Sigmoid colon (tissue), 7 donors: ENCODE data around the gene NDST1. TPM values are rescaled to one million over a fixed set of nuclear protein-coding genes. Genes with fewer than 3 reads are reported as not detected.

Source experiments
- DNase-seq: peaks from one replicate; pipeline ENCODE4 v3.0.0-alpha.2; 2019
- H3K27ac ChIP-seq, 4 donors: fragments of 200-600 bp; sonication (generic); one replicate each; pipeline ENCODE4 v1.5.1; 2016 to 2019; ENCODE audit warnings: mild to moderate bottlenecking in 1 of 4
- H3K27me3 ChIP-seq, 3 donors: fragments of 200-600 bp; sonication (generic); one replicate each; pipeline ENCODE4 v1.5.1; 2019; ENCODE audit warnings: mild to moderate bottlenecking in 1 of 3
- H3K36me3 ChIP-seq, 4 donors: fragments of 200-600 bp; sonication (generic); one replicate each; pipeline ENCODE4 v1.5.1; 2016 to 2019
- H3K4me1 ChIP-seq, 4 donors: fragments of 200-600 bp; sonication (generic); one replicate each; pipeline ENCODE4 v1.5.1; 2017 to 2019
- H3K4me3 ChIP-seq, 4 donors: fragments of 200-600 bp; sonication (generic); one replicate each; pipeline ENCODE4 v1.5.1; 2017 to 2019; ENCODE audit warnings: mild to moderate bottlenecking in 2 of 4, moderate library complexity in 1 of 4
- H3K9me3 ChIP-seq, 4 donors: fragments of 200-600 bp in 3 of 4; sonication (generic) in 3 of 4; one replicate each; pipeline versions ENCODE4 v1.5.1 to v1.6.1; 2013 to 2019
- EP300 ChIP-seq, 4 donors: sonication (generic); formaldehyde crosslinking; IDR thresholded peaks; one replicate each; pipeline ENCODE4 v1.6.1; 2017; ENCODE audit warnings: antibody characterized with exemption in 4 of 4
- POLR2A ChIP-seq, 2 donors: fragments of 450-650 bp; IDR thresholded peaks; one replicate each; pipeline ENCODE4 v1.6.1; 2016; ENCODE audit warnings: antibody characterized with exemption in 2 of 2, mild to moderate bottlenecking in 2 of 2, moderate library complexity in 2 of 2
- POLR2AphosphoS5 ChIP-seq, 4 donors: sonication (generic); formaldehyde crosslinking; IDR thresholded peaks; one replicate each; pipeline ENCODE4 v1.6.1; 2017; ENCODE audit warnings: antibody characterized with exemption in 4 of 4
- WGBS, 2 donors: extraction: QIAGEN DNeasy Blood & Tissue Kit; methylation state at CpG; one replicate each; pipeline ENCODE4 v1.1.7; 2013; 5-methylcytosine and 5-hydroxymethylcytosine counted together
- intact Hi-C: fragments of 100-400 bp; cut with DNase I; formaldehyde crosslinking; loops from one replicate; pipeline ENCODE4 v1.15.1; 2023
- polyA plus RNA-seq, 3 donors: library from polyadenylated mRNA; stranded (reverse); fragments of 200-250 nt; gene quantifications; one replicate each; pipeline ENCODE4 v1.2.3, GENCODE V29; 2013
- total RNA-seq, 4 donors: library from RNA; depleted of rRNA; stranded (reverse); fragments of >200 nt; gene quantifications; one replicate each; pipeline ENCODE4 v1.1.0, GENCODE V29; 2016
- TF ChIP-seq, protein P1 (sequence below), 4 experiments: fragments of 450-650 bp in 3 of 4; fragments of 200-600 bp in 1 of 4; IDR thresholded peaks; one replicate each; pipeline ENCODE4 v1.5.1; 2016 to 2019; ENCODE audit warnings: antibody characterized with exemption in 4 of 4, mild to moderate bottlenecking in 3 of 4, moderate library complexity in 2 of 4
- donor health status: healthy with polysubstance abuse.
- donor health status: Bipolar disorder and iron deficiency.
- donor health status: healthy.

The NDST1 gene
- total and polyA plus RNA-seq, 7 donors, result 5.4 to 74.8 (median 39.4) TPM

DNA sequence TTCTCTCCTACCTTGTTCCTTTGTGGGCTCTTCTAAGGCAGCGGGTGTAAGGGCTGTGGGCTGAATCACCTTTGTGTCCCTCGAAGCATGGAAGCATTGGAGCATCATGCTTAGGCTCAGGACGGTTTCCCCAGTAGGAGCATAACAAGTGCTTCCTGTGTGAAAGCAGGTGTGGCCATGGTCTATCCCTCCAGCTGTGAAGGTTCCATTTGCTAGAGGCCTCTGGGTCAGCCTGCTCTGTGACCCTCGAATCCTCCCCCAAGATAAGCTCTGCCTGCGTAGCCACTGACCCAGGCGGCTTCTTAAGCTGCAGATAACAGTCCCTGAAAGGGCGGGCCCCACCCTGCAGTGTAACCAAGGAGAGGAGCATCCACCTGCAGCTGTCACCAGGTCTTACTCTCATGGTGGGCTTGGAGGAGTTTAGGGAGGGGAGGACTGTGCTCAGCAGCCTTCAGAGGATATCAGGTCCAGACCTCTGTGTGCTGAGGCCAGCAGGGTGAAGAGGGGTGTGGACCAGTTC is 8.4 kb upstream of the NDST1 start:
- H3K36me3 ChIP-seq, result no peaks in the 10 kb centered on the region
- TF ChIP-seq, protein P1, sequence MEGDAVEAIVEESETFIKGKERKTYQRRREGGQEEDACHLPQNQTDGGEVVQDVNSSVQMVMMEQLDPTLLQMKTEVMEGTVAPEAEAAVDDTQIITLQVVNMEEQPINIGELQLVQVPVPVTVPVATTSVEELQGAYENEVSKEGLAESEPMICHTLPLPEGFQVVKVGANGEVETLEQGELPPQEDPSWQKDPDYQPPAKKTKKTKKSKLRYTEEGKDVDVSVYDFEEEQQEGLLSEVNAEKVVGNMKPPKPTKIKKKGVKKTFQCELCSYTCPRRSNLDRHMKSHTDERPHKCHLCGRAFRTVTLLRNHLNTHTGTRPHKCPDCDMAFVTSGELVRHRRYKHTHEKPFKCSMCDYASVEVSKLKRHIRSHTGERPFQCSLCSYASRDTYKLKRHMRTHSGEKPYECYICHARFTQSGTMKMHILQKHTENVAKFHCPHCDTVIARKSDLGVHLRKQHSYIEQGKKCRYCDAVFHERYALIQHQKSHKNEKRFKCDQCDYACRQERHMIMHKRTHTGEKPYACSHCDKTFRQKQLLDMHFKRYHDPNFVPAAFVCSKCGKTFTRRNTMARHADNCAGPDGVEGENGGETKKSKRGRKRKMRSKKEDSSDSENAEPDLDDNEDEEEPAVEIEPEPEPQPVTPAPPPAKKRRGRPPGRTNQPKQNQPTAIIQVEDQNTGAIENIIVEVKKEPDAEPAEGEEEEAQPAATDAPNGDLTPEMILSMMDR (IDR thresholded peaks at IDR 0.05), result no peak
- no peak for TF ChIP-seq EP300 (IDR thresholded peaks at IDR 0.05)
- TF ChIP-seq POLR2A (IDR thresholded peaks at IDR 0.05), result no peak
- TF ChIP-seq POLR2AphosphoS5 (IDR thresholded peaks at IDR 0.05), result no peak
- H3K9me3 ChIP-seq, result no peaks in the 10 kb centered on the region
- H3K4me3 ChIP-seq, result no peak overlapping the region
- H3K27me3 ChIP-seq, result no peaks in the 10 kb centered on the region
- peaks cover 0 to 87% (median 82%) of the 10 kb centered on the region in 4 donors for H3K4me1 ChIP-seq
- WGBS, 2 donors, result 65 to 77% methylated on average over 7 of the region's 7 CpGs
- H3K27ac ChIP-seq, result peak overlapping the region in 2 of 4 donors; percentile 66 to 77
- no peak for DNase-seq
- intact Hi-C loops, result no loop called here

DNA sequence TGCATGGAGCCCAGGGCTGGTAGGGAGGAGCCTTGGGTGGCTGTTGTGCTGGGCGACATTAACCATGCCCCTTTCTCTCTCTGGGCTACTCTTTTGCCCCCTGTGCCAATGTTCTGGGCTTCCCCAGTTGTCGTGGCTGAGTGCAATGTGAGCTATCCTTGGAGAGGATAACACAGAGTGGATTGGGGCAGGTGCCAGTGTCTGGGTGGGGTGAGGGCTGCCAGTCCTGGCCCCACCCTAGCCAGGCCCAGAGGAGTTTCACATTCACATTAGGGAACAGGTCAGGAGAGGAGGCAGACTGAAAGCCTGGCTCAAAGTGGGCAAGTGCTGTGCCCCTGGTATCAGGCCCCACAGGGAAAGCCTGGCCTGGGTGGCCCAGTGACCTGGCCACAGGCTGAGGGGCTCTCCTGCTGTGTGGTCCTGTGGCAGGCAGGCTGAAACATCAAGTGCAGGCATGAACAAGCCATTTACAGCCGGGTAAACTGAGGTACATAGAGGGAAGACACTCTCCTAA is 7.5 kb upstream of the NDST1 start:
- Histone ChIP-seq H3K27ac (peak overlapping the region; percentile 32 to 58 (median 42)), H3K9me3 (no peaks in the 10 kb centered on the region), H3K4me3 (no peak overlapping the region), H3K36me3 (no peaks in the 10 kb centered on the region), H3K27me3 (no peaks in the 10 kb centered on the region), H3K4me1 (peaks cover 0 to 96% (median 90%) of the 10 kb centered on the region in 4 donors)
- intact Hi-C loops, result no loop called here
- 34 to 62% methylated on average over 3 of the region's 3 CpGs for WGBS, 2 donors
- DNase-seq, result no peak
- TF ChIP-seq POLR2AphosphoS5 (IDR thresholded peaks at IDR 0.05) (no peak), POLR2A (IDR thresholded peaks at IDR 0.05) (no peak), EP300 (IDR thresholded peaks at IDR 0.05) (no peak)
- TF ChIP-seq, protein P1 (IDR thresholded peaks at IDR 0.05), result no peak

DNA sequence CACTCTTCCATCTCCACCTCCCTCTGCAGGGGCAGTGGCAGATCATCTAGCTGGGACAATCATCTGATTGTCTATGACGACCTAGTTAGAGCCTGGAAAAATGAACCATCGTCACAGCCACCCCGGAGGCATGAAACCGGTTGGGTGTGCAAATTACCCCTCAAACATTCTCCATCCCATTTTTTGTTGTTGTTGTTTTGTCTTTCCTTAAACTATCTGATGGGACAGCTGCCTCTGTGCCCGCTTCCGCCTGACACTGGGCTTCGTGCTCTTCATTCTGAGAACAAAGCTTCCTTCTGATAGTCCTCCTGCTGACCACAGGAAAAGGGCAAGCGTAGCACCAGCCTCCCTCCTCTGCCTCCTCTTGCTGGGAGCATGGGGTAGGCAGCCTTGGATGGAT is 7.0 kb upstream of the NDST1 start:
- Histone ChIP-seq H3K36me3 (no peaks in the 10 kb centered on the region), H3K4me3 (no peak overlapping the region), H3K4me1 (peaks cover 0 to 97% (median 94%) of the 10 kb centered on the region in 4 donors), H3K9me3 (no peaks in the 10 kb centered on the region), H3K27me3 (no peaks in the 10 kb centered on the region), H3K27ac (peak overlapping the region; percentile 42 to 69 (median 50))
- TF ChIP-seq POLR2A (IDR thresholded peaks at IDR 0.05), result no peak
- intact Hi-C loops, result no loop called here
- no peak for DNase-seq
- WGBS, 2 donors, result 67 to 89% methylated on average over 8 of the region's 8 CpGs

DNA sequence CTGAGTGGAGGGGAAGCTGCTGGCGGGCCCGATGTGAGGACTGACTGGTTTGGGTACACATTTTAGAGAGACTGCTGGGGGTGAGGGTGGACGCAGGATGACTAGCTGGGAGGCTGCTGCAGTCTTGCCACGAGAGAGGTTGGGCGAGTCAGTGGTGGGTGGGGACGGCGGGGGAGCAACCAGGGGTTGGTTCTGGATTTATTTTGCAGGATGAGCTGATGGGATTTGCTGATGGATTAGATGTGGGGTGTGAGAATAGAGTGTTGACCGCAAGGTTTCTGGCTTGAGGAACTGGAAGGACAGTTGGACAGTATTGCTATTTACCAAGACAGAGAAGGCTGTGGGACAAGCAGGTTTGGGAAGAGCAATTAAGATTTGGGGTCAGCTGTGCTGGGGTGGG is 5.8 kb upstream of the NDST1 start:
- Histone ChIP-seq H3K36me3 (no peaks in the 10 kb centered on the region), H3K9me3 (no peaks in the 10 kb centered on the region), H3K4me3 (no peak overlapping the region), H3K4me1 (peaks cover 0 to 97% (median 95%) of the 10 kb centered on the region in 4 donors), H3K27me3 (no peaks in the 10 kb centered on the region), H3K27ac (peak overlapping the region; percentile 32 to 69 (median 54))
- DNase-seq, result no peak
- WGBS, 2 donors, result 73 to 76% methylated on average over 8 of the region's 8 CpGs
- intact Hi-C loops, result no loop called here
- no peak for TF ChIP-seq EP300 (IDR thresholded peaks at IDR 0.05)
- no peak for TF ChIP-seq POLR2A (IDR thresholded peaks at IDR 0.05)
- TF ChIP-seq POLR2AphosphoS5 (IDR thresholded peaks at IDR 0.05), result no peak
- TF ChIP-seq, protein P1 (IDR thresholded peaks at IDR 0.05), result no peak

DNA sequence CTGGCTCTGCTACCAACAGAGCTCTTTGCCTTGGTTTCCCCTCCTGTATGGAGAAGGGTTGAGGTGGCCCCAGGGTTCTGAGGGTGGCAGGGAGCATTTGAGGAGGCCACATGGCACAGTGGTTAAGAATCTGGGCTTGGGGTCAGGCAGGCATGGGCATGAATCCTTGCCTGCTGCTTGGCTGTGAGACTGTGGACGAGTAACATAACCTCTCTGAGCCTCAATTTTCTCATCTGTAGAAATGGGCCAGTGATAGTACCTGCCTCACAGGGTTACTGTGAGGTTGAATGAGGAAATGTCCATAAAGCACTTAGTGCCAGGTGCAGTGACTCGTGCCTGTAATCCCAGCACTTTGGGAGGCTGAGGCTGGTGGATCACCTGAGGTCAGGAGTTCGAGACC is 5.1 kb upstream of the NDST1 start:
- H3K27ac ChIP-seq, result peak overlapping the region; percentile 12 to 69 (median 54)
- intact Hi-C loops, result no loop called here
- peaks cover 0 to 97% (median 95%) of the 10 kb centered on the region in 4 donors for H3K4me1 ChIP-seq
- H3K4me3 ChIP-seq, result no peak overlapping the region
- no peaks in the 10 kb centered on the region for H3K36me3 ChIP-seq
- WGBS, 2 donors, result 81 to 92% methylated on average over 3 of the region's 3 CpGs
- TF ChIP-seq EP300 (IDR thresholded peaks at IDR 0.05) (no peak), POLR2A (IDR thresholded peaks at IDR 0.05) (no peak), POLR2AphosphoS5 (IDR thresholded peaks at IDR 0.05) (no peak)
- TF ChIP-seq, protein P1 (IDR thresholded peaks at IDR 0.05), result no peak
- no peaks in the 10 kb centered on the region for H3K9me3 ChIP-seq
- no peak for DNase-seq
- no peaks in the 10 kb centered on the region for H3K27me3 ChIP-seq
